Stomach smooth muscle (tissue), 2 donors: Measurements from ENCODE around the gene TYRO3.

ENCODE experiments used
- H3K27ac ChIP-seq: one replicate; pipeline ENCODE4 v1.7.0; 2013; ENCODE audit warnings: mild to moderate bottlenecking, low read length, inconsistent platforms
- H3K27me3 ChIP-seq, 2 donors: one replicate each; pipeline ENCODE4 v1.7.0; 2013; ENCODE audit warnings: low read length in 2 of 2; ENCODE audit not compliant: insufficient read depth in 2 of 2, control insufficient read depth in 1 of 2
- H3K36me3 ChIP-seq, 2 donors: one replicate each; pipeline ENCODE4 v1.7.0; 2013; ENCODE audit warnings: low read length in 2 of 2; ENCODE audit not compliant: control insufficient read depth in 2 of 2, insufficient read depth in 2 of 2
- H3K4me1 ChIP-seq: one replicate; pipeline ENCODE4 v1.7.0; 2013; ENCODE audit warnings: low read length; ENCODE audit not compliant: control insufficient read depth, insufficient read depth
- H3K4me3 ChIP-seq, 2 donors: one replicate each; pipeline ENCODE4 v1.7.0; 2013; ENCODE audit warnings: low read length in 2 of 2
- H3K9ac ChIP-seq, 2 donors: one replicate each; pipeline ENCODE4 v1.7.0; 2013; ENCODE audit warnings: low read length in 2 of 2, mild to moderate bottlenecking in 1 of 2
- H3K9me3 ChIP-seq, 2 donors: one replicate each; pipeline ENCODE4 v1.7.0; 2013; ENCODE audit warnings: low read length in 2 of 2; ENCODE audit not compliant: control insufficient read depth in 2 of 2
- donor health status: healthy.
- donor health status: Pancreatic carcinoma.

Gene TYRO3

DNA sequence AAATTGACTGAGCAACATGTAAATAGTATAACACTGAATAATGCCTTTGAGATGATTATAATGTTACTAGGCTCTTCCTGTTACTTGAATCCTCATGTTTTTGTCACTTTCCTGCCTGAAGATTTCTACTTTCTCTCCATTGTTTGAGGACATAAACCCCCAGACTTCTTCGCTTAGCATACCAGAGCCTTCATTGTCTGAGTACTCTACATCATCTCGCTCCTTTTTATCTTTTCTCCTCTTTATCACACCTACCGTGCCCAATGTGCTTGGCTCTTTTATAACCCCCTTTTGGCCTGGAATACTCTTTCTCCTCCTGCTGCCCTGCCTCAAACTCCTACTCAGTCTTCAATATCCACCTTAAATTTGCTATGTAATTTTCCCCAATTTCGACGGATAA lies 70.9 kb downstream of the TYRO3 start:
- Histone ChIP-seq H3K27me3 (no peaks in the 10 kb centered on the region), H3K4me3 (no peak overlapping the region), H3K4me1 (no peaks in the 10 kb centered on the region), H3K36me3 (no peaks in the 10 kb centered on the region), H3K9ac (no peak overlapping the region), H3K9me3 (no peaks in the 10 kb centered on the region), H3K27ac (no peak overlapping the region)

- Histone ChIP-seq H3K27me3 (no peaks in the 10 kb centered on the region), H3K4me3 (no peak overlapping the region), H3K9ac (no peak overlapping the region), H3K27ac (no peak overlapping the region), H3K36me3 (no peaks in the 10 kb centered on the region), H3K9me3 (no peaks in the 10 kb centered on the region), H3K4me1 (peaks cover 2% of the 10 kb centered on the region)
Observed at GRCh38 chr15:41630616-41631217, 71.7 kb downstream of the TYRO3 start.

DNA sequence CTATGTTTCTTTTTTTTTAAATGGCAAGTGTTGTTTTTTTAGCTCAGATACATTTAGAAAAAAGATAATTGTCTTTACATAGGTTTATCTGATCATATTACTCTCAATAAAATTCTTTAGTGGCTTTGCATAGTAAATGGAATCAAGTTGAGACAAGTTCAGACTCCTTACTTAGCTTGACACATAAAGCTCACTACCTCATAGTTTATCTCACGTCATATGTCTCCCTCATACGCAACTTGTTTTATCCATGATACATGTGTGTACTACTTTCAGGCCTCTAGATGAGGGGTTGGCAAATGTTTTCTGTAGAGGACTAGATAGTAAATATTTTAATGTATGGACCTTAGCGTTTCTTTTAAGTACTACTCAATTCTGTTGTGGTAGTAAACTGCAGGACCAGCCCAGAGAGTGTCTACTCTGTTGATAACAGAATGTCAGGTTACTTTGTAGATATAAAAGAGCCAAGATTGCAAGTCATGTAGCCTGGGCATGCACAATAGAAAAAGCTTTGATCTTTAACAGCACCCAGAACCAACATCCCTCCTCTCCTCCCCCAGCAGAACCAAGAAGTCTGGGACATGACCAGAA lies 73.0 kb downstream of the TYRO3 start:
- H3K36me3 ChIP-seq = no peaks in the 10 kb centered on the region
- no peak overlapping the region for H3K4me3 ChIP-seq
- no peak overlapping the region for H3K9ac ChIP-seq
- H3K27me3 ChIP-seq = no peaks in the 10 kb centered on the region
- H3K4me1 ChIP-seq = peaks cover 2% of the 10 kb centered on the region
- H3K9me3 ChIP-seq = no peaks in the 10 kb centered on the region
- no peak overlapping the region for H3K27ac ChIP-seq
